Ramos (cell line): Measurements from ENCODE around the gene CRNKL1.
"Not testable (repeated sequence)": the region's sequence is repeated elsewhere in the genome, so short reads cannot be mapped to it uniquely, and the experiment has no call there.

ENCODE experiments used
- in situ Hi-C: fragments of 300-500 bp; cut with MboI; formaldehyde crosslinking; loops from one replicate; pipeline ENCODE4 v1.14.3; 2022; ENCODE audit warnings: low sequenced_read_pairs; ENCODE audit not compliant: unreplicated experiment

The CRNKL1 gene

GRCh38 chr20:20017001-20017843 lies 35.0 kb downstream of the CRNKL1 start, which contains the start of gene NAA20:
Gene NAA20, plus strand, starts transcription at chr20:20017362. Its CDS starts 35 bp downstream, at chr20:20017397.
- in situ Hi-C loops: no loop called here

- in situ Hi-C loops: no loop called here
Observed at GRCh38 chr20:20014659-20015058, 37.6 kb downstream of the CRNKL1 start.

DNA sequence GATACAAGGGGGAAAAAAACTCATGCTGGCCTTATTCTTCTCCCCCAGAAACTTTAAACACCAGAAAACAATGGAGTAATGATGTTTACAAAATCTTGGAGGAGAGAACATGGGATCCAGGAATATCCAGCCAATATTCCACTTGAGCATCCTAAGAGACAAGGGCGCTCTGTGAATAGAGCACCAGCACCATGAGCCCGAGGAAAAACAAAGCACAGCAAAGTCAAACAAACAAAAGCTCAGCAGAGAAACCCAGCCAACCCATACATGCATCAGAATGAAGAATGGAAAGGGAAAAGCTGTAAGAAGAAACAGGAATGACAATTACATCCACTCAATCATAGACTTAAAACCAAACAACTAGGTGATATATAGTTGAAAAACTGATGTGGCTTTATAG lies 39.7 kb downstream of the CRNKL1 start:
- in situ Hi-C loops: no loop called here

DNA sequence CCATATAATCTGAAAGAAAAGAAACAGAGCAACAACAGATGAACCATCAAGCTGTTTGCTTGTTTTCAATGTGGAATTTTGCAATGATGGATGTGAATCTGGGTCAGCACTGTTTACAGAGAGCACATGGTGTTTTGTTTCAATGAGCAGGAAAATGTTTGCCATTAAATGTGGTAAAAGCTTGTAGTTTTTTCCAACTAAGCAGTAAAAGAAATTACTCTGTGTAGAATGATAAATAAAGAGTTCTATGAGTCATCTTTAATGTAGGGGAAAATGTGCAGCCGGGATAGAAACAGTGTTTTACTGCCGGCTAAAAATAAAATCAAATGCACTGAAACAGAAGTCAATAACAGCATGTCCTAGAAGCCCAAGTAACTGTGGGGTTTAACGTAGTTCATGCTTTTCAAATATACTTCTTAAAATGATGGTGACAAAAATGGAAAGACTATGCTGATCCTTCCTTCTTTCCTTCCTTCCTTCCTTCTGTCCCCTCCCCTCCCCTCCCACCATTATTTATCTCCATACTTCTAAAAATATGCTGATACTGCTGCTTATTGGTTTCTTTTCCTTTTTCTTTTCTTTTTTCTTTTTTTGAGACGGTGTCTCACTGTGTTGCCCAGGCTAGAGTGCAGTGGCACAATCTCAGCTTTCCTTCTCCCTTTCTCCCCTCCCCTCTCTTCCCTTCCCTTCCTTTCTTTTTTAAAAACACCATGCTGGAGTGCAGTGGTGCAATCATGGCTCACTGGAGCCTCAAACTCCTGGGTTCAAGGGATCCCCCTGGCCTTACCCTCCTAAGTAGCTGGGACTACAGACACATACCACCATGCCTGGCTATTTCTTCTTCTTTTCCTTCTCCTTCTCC lies 41.4 kb downstream of the CRNKL1 start:
- in situ Hi-C loops: no loop called here

GRCh38 chr20:20009784-20010253 lies 42.4 kb downstream of the CRNKL1 start:
- in situ Hi-C loops: no loop called here

- in situ Hi-C loops: no loop called here
Observed at GRCh38 chr20:20005342-20005741, 46.9 kb downstream of the CRNKL1 start.

DNA sequence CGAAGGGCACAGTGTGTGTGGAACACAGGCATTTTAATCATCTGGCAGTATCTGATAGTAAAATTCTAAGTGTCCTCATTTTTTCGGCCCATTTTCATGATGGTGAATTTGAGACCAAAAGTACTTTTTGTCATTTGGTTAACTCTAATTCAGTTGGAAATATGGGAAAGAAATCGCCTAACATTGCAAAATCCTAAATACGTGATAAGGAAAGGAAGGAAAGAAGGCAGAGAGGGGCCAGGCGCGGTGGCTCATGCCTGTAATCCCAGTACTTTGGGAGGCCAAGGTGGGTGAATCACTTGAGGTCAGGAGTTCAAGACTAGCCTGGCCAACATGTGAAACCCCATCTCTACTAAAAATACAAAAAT lies 48.3 kb downstream of the CRNKL1 start:
- in situ Hi-C loops: not testable (repeated sequence)

DNA sequence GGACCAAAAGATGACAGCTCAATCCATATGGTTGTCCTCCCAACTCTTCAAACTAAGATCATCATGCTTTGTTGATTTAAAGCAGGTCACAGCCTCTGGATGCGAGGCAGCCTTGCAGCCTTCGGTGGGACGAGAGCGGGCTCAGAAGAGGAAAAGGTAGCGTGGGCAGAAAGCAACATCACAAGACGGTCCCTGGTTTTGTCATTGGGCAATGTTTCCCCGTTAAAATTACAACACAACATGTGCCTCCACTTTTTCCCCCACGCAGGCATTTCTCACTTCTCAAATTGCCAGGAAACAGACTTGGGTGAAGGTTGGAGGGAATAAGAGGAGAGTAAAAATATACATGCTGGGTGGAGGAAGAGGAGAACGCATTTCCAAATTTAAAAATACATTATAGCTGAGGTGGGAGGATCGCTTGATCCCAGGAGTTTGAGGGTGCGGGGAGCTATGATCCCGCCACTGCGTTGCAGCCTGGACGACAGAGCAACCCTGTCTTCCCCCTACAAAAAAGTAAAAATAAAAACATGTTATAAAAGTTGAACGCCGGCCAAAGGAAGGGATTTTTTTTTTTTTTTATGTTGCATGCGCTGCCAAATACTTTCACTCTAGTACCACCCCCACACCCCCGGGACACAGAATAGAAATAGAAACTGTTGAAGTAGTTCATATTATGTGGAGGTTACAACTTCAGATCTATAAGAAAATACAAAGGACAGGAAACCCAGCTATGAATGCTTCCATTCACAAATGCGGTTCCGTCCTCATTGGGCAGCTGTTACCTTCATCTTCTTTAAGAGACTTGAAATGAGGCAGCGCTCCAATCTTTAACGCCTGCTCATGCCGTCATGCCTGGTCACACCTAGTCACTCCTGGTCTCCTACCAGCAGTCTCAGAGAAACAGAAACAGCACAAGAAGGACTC lies 49.0 kb downstream of the CRNKL1 start:
- in situ Hi-C loops: no loop called here

DNA sequence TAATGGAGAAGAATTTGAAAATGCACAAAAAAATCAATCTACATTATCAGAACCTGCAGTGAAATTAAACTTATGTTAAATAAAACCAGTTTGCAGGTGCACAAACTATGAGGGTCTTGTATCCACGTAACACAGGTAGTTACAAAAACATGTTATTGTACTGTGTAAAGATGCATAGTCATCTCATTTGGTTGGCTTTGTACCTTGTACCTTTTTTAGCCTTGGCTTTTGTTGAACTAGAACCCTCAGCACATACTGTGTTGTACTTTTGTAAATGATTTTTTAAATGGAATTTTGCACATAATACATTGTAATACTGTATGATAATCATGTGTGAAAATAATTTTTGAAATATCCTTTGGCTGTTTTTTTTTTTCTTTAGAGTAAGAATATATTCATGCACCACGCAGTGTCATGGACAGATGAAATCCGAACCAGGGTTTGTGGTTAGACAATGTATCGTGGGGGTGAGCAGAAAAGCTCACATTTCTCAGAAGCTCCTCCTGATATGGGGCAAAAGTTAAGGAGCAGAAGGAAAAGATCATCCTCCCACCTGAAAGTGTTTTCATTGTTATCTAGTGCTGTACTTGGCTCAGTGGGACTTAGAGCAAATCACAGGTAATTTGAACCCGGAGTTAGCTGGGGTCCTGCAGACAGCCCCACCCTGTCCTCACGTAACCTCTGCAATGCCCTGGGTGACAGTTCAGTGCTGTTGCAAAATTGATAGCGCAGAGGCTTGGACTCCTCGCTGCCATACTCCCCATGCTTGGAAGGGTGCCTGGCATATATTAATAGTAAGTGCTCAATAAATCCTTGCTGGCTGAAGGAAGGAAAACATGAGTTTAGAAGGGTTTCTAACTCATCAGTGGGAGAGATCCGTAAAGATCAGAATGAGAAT lies 49.9 kb downstream of the CRNKL1 start:
- in situ Hi-C loops: no loop called here

DNA sequence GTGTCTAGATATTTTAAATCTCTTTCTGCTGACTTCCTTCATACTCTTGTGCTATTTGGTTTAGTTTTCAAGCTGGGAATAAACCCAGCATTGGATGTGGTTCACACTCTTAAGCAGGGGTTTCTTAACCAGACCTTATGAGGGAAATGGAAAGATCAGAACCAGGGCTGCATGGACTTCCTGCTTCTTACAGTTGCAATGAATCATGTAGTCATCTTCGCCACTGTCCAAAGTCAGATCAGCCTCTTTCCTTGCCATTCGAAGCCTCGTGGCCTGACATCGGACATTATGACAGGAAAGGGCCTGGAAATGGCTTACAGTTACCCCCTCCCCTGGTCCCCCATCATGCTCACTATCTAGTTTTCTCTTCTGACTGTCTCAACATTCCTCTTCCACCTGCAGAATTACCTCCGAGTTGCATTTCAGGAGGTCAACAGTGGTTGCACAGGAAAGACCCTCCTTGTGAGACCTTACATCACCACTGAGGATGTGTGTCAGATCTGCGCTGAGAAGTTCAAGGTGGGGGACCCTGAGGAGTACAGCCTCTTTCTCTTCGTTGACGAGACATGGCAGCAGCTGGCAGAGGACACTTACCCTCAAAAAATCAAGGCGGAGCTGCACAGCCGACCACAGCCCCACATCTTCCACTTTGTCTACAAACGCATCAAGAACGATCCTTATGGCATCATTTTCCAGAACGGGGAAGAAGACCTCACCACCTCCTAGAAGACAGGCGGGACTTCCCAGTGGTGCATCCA lies 51.9 kb downstream of the CRNKL1 start:
- in situ Hi-C loops: no loop called here

DNA sequence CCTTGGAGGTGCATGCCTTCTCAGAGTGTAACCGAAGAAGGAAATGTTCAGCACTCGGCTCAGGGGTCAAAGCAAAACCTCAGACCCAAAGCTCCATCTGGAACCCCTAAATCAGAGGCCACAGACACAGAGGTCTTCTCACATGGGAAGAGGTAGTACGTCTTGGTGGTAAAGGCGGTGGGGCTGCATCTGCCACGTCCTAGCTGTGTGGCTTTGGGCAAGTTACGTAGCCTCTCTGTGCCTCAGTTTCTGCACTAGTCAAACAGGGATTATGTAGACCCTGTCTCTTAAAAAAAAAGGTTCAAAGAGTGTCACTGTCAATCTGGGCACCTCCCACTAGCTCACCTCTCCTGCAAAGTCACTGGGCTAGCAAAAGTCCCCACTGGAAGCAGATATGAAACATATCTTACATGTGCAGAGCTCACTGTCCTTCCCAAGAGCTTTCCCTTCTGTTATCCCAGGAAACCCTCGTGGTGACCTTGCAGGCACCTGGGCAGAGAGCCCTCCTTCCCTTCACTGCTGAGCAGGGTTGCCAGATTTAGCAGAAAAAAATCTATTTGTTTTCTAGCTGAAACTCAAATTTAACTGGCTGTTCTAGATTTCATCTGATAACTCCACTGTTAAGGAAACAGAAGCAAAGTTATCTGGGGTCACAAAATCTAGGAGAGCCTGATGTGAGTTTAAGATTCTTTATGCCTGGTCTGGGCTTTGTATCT lies 53.1 kb downstream of the CRNKL1 start:
- in situ Hi-C loops: no loop called here

GRCh38 chr20:19996917-19997316 lies 55.3 kb downstream of the CRNKL1 start:
- in situ Hi-C loops: no loop called here

DNA sequence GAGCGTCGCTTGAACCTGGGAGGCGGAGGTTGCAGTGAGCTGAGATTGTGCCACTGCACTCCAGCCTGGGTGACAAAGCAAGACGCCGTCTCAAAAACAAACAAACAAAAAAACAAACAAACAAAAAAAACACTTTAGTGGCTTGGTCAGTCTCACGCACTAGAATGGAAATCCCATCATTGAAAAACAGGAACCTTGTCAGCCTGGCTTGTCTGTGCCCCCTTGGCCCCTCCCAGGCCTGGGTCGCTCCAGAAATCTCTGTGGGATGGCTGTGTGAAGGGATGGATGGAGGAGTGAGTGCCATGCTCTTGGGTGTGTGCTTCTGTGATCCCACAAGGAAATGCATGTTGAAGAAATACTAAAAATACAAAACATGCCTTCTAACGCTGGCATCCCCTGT lies 56.0 kb downstream of the CRNKL1 start:
- in situ Hi-C loops: no loop called here

GRCh38 chr20:19995220-19995863 lies 56.9 kb downstream of the CRNKL1 start:
- in situ Hi-C loops: no loop called here

DNA sequence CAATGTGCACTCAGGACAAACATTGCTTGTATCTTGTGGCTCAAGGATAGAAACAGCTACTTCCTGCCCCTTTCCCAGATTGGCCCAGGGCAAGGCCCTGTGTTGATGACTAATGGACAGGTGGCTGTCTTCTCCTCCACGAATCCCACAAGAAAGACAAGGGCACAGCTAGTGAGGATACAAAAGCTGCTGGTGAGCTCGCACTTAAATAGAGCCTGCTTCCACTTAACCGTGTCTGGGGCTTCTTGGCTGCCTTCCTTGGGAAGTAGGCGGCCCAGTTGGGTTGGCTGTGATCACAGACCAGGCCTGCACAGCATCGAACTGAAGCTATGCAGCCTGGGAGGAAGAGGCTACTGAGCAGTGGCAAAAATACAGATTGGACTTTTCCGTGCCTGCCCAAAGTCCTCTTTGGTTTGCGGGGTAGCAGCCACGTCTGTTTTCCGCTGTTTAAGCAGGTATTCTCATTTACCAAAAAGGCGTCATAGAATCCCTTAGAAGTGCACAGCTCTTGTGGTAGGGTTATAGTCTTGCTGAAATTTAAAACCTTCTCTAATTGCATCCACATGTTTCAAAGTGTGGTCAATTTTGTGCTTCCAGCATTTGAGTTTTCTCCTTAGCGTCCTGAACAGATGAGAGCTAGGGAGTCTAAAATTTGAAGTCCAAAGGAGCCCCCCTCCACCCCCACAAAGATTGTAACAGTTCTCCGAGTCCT lies 58.2 kb downstream of the CRNKL1 start:
- in situ Hi-C loops: no loop called here

DNA sequence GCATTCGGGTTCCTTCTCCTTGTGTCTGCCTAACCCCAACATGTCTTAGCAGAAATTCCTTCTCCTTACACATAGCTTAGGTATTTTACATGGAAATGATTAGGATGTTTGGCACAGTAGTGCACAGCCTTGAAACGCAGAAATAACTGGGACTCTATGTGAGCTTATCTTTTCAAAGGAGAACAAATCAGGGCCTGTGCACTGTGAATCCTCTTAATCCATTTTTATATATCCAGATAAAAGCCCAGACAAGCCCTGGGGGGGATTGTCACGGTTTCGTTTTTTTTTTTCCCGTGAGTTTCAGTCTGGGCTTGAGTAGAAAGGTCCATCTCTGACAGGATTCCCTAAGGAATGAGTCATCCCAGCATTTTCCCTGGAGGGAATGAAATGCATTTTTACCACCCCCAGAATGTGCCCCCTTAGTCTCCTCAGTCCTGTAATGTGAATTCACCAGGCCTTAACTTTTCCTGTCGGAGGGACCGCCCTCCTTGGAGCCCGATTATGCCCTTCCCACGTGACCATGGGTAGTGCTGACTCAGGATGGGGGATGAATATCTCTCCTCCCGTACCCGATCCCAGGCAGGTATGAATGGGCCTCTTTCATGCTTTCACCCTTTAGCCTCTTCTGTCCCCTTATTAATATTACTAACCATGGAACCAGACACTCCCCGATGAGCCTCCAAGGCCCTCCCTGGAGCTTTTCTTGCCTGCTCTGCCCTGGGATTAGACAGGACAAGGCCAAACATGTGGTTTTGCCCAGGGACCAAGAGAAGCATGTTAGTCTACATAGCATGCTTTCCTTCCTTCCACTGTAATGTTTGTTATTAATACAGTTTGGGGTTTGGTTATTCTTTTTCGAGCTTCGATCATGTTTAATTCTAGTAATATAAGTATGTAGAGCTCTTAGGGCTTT lies 59.0 kb downstream of the CRNKL1 start:
- in situ Hi-C loops: no loop called here
